HG03558 (cell line): Measurements from ENCODE around the gene MAGI2.

Experiments used
- ATAC-seq: cut with Tn5 transposase; IDR thresholded peaks from one replicate; pipeline ENCODE4 v1.9.1; 2021; ENCODE audit warnings: moderate number of reproducible peaks; ENCODE audit not compliant: unreplicated experiment; ENCODE audit errors: extremely low read depth

The MAGI2 gene

DNA sequence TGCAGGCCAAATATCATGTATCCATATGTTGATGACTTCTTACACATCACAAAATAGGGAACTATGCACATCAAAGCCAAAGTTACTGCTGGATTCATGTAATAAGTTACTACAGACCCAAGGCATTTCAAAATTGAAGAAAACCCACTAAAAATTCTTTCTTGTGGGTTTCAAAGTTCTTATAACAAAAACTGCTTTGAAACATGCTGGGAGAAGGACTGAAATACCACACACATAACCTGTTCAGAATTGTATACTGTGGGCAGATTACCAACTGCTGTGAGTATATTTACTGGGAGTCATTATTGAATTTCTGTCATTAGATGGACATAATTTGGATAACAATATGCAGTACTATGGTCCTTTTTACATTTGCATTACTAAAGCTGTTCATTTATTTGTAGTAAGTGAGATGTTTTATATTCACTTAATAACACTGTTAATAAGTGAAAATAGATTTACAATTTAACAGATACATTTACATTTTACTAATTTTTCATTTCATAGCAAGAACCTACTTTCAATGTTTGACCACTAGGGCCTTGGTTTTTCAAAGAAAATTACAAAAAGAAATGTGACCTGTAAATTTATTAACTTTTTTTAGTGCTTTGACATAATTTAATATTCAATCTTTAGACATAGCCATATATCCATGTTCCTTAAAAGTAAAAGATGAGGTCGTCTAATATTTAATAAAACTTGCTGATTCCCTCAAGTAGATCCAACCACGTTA lies 132.6 kb downstream of the MAGI2 start:
- no peak for ATAC-seq

DNA sequence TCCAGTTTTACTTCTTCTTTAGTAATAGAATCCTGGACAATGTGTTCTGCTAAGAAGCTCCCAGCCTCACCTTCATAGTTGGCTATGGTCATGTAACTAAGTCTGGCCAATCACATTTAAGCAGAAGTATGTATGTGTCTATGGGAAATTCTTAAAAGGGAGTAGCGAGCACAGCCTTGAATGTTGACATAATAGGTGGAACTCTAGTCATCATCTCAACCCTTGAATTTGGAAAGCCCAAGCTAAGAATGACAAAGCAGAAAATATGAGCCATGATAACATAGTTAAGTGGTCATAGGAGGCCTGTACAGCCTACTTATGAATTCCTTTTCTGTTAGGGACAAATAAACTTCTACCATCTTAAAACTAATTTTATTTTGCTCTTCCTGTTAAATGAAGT lies 134.1 kb downstream of the MAGI2 start:
- ATAC-seq, result no peak

DNA sequence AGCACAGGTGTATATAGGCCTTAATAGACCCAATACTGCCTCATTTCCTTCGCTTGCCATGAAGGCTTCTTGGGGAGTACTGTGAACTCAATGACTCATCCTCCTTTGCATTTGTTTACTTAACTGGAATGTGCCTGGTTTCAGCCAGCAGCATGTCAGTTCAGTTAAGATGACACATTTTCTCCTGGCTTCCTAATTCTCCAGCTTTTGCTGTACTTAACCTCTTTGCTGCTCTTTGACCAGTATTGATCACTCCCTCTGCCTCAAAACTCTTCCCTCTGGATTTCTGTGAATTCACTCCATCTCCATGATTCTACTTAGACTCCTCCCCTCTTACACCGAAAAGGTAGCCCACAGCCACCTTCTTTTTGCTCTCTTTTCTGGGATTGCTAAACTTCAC lies 135.7 kb downstream of the MAGI2 start:
- ATAC-seq, result no peak

DNA sequence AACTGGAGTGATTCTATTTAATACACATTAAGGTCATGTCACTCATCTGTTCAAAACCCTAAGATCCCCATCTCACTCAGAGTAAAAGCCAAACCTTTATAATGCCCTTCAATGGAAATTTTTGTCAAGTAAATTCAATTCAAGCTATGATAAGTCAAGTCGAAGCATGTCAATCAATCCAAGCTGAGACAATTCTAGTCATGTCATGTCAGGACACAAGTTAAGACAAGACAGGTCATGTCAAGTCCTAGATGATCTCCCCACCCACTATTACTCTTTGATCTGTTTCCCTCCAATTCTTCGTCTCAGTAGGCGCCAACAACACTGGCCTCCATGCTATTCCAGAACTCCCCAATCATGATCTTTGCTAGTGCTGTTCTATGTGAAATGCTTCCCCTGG lies 141.4 kb downstream of the MAGI2 start:
- no peak for ATAC-seq

DNA sequence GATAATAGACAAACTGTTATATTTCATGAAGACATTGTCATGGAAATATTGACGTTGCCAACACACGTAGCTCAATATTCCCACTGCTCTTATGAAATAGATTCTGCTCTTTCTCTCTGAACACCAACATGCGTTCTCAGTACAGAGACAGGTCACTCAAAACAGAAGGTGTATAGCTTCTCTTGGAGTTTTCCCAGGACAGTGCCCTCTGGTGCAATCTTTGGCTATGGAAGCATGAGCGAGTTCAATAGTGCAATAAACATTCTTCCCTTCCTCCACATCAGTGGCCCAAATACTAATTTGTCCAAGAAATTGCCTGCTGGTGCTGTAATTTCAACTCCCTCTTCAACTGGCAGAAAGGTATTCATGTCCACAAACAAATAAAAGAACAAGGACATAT lies 145.3 kb downstream of the MAGI2 start:
- ATAC-seq, result no peak

DNA sequence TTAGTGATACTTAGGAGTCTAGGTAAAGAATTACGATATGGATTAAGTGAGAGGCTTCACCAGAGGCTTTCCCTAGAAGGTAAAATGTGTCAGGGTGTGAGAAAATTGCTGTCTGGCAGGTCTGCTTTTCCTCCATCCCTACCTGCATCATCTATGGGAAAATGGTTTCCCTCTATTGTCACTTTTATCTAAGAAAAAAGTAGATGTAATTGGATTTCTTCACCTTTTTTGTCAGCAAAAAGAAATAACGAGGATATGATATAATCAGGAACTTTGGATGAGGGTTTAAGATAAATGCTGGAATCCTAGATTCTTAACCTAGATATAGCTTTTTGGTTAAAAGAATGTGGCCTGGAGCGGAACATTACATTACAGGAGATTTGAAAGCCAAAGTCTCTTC lies 146.1 kb downstream of the MAGI2 start:
- no peak for ATAC-seq

DNA sequence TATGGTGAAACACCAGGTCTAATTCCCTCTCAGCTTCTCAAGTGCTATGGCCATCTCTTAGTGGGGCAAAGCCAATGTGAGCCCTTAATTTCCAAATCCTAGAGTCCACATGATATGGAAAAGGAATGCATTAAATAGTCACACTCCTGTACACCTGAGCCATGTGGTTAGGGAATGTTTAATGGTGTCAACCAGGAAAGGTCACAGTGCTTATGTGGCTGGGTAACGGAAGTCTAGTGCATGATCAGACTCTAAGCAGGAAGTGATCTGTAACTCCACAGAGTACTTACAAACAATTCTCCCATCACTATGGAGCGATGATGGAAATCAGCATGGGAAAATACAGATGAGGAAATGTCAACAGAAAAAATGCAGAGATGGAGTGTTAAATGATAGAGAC lies 148.8 kb downstream of the MAGI2 start:
- ATAC-seq, result no peak

DNA sequence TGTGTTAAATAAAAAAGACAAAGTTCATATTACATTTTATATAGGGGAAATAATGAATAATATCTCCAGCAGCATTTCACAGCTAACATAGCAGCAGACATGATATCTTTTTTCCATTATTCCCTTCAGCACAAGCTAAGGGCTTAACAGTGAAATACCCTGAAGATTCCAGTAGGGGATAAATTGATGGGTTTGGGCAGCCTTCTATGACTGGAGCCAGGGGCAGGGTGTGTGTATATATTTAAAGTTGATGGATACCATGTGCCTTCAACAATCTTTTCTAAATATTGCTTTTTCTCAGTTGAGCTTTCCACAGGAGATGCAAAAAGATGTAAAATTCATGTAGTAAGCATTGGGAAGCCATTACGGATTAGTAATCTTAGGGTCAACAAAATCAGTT lies 151.2 kb downstream of the MAGI2 start:
- ATAC-seq, result no peak

DNA sequence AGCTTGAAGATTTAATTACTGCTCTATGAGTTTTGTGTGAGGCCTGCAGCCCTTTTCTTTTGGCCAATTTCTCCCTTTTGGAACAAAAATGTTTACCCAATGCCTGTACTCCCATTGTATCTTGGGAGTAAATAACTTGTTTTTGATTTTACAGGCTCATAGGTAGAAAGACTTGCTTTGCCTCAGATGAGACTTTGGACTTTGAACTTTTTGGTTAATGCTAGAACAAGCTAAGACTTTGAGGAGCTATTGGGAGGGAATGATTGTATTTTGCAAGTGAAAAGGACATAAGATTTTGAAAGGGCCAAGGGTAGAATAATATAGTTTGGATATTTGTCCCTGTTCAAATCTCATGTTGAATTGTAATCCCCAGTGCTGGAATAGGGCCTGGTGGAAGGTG lies 152.0 kb downstream of the MAGI2 start:
- ATAC-seq, result no peak

DNA sequence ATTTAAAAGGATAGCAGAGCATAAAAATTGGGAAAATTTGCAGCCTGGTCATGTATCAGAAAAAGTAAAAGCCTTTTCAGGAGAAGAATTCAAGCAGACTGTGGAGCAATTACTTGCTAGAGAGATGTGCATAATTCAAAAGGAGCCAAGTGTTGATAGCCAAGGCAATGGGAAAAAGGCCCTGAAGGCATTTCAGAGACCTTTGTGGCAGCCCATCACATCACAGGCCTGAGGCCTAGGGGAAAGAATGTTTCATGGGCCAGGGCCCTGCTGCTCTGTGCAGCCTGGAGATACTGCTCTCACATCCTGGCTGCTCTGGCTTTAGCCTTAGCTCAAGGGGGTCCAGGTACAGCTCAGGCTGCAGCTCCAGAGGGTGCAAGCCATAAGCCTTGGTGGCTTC lies 152.9 kb downstream of the MAGI2 start:
- no peak for ATAC-seq

DNA sequence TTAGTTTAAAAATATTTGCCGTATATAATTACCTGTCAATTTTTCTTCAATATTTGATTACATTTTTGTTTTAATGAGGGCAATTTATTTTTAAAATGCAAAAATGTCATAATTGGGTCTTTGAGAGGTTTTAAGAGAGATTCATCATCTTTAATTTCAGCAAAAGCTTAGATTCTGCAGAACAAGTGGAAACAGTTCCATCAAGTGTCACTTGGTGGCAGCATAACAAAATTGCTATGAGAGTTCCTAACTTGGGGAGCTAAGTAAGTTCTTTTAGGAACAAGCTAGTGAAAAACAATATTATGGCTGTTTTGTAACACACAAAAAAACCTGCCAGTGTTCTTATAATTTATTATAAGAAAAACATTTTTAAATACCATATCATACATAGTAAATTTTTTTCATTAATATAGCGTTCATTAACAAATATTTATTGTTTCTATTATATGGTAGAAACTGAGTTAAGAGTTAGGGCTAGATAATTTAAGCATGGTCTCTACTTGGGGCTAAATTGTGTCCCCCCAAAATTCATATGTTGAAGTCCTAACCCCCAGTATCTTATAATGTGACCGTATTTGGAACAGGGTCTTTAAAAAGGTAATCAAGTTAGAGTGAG lies 155.2 kb downstream of the MAGI2 start:
- ATAC-seq, result no peak

DNA sequence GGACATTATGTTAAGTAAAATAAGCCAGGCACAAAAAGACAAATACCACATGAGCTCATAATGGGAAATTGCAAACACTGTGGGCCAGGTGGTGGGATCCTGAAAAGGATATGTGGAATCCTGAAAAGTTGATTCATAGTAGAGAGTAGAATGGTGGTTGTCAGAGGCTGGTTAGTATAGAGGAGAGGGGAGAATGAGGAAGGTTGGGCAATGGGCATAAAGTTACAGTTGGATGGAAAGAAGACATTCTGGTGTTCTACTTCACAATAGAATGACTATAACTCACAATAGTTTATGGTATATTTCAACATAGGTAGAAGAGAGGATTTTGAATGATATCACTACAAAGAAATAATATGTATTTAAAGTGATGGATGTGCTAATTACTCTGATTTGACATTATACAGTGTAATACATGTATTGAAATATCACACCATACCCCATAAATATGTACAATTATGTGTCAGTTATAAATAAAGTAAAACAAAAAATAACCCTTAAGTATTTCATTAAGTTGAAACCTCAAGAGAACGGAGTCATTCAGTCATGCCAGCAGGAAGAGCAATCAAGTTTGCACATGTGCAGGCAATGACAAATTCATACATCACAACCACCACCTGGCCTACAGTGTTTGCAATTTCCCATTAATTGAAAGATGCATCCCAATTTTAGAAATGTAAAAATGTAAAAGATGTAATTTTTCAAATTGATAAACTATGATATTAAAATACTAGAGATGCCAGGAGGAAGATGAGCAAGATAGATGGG lies 156.7 kb downstream of the MAGI2 start:
- ATAC-seq, result no peak

DNA sequence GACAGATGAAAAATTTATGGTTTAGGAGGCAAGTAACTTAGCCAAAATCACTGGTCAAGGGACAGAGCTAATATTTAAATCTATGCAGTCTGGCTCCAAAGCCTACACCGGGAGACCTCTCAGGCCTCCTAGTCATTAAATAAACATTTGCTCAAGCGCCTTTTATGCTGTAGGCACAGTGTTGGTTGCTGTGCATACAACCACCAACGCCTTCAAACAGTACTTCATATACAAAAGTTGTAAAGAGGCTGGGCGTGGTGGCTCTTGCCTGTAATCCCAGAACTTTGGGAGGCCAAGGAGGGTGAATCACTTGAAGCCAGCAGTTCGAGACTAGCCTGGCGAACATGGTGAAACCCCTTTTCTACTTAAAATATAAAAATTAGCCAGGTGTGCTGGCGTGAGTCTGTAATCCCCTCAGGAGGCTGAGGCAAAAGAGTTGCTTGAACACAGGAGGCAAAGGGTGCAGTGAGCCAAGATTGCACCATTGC lies 159.8 kb downstream of the MAGI2 start:
- ATAC-seq, result no peak

DNA sequence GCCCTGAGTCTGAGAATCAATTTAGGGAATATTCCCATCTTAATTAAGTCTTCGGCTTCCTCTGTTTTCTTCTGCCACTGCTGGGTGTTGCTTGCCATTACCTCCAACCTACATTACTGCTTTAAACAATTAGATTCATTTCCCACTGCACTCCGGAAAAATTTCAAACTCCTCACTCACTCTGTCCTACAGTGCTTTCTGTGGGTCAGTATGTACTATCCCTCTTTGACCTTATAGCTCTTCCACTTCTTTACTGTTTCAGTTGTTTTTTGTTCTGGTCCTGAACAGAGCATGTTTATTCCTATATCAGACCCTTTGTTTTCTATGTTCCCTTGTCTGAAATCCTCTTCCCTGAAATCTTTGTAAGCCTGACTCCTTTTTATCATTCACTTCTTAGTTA lies 160.6 kb downstream of the MAGI2 start:
- ATAC-seq, result no peak

DNA sequence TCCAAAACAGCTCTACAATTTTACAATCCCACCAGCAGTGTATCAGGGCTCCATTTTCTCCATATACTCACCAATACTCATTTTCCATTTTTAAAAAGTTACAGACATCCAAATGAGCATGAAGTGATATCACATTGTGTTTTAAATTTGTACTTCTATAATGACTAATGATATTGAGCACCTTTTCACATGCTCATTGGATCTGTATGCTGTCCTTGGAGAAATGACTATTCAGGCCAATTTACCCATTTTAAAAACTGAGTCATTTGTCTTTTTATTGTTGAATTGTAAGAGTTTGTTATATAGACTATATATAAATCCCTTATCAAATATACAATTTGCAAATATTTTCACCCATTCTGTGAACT lies 162.0 kb downstream of the MAGI2 start:
- no peak for ATAC-seq

DNA sequence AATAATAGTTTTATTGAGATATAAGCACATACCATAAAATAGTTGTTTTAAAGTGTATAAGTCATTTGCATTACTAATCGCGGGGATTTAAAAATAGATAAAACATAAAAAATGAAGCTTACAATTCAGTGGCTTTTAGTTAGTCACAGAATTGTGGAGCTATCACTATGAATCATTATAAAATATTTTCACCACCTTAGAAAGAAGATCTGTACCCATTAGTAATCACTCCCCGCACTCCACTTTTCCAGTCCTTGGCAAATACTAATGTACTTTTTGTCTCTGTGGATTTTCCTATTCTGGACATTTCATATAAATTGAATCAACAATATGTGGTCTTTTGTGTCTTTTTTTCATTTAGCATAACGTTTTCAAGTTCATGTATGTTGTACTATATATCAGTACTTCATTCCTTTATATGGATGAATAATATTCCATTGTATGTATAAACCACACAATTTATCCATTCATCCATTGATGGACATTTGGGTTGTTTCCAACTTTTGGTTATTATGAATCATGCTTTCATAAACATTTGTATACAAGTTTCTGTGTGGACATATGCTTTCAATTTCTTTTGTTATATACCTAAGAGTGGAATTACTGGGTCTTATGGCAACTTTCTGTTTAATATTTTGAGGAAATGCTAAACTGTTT lies 162.5 kb downstream of the MAGI2 start:
- no peak for ATAC-seq

DNA sequence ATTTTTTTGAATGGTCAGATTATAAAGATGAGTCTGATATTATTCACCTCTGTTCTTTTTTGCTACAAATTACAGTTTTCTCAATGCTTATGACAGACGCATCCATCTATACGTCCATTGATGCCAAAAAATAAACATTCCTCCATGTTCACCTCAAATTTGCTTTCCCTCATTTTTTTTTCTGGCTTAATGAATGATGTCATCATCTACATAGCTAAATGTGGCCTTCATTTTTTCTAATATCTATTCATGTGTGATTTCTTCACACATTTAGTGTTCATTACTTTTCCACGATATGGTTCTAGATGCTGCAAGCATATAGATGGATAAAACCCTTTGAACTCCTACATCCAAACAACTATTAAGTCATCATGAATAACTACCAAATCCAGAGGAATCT lies 163.1 kb downstream of the MAGI2 start:
- no peak for ATAC-seq

DNA sequence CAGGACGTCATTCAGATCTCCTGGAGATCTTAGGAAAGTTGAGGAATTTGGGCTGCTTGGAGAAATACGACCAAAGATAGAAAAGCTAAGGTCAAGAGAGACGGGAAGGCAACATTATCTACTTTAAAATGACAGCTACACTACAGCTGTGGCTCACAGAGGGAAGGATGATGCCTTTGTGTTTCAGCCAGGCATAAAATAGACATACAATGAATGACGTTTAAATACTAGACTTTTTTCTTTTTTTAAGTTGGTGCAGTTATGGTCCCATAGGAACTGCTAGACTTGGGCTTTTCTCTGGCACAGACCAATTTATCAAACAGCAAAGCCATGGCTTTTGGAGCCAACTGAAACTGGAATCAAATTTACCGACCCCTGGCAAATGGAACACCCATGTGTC lies 164.8 kb downstream of the MAGI2 start:
- ATAC-seq, result no peak

DNA sequence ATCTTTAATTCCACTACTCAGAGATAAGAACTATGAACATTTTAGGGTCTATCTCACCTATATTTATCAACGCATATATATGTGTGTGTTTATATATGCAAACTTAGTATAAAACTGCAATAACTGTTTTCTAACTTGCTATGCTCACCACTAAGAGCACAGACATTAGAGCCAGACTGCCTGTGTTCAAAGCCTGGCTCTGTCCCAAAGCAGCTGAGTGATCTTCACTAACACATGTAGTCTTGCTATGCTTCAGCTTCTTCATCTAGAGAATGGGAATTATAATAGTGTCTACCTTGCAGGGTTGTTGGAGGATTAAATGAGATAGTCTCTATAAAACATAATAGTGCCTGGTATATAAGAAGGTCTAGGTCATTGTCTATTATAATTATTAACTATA lies 165.5 kb downstream of the MAGI2 start:
- ATAC-seq, result no peak

DNA sequence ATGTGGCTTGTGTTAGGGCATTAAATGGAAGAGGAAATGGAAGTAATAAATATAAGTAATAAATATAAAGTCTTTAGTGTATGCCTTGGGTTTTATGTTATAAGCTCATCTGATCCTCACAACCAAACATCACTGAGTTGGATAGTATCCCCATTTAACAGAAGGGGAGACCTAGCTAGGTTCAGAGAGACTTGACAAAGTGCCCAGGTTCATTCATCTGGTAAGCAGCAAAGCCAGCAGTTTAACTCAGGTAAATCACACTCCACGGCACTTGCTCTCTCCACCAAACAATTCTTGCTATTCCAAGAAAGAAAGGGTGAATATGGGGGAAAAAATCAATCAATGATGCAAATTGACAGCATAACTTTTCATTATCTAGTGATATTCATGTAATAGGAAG lies 167.3 kb downstream of the MAGI2 start:
- ATAC-seq, result no peak

DNA sequence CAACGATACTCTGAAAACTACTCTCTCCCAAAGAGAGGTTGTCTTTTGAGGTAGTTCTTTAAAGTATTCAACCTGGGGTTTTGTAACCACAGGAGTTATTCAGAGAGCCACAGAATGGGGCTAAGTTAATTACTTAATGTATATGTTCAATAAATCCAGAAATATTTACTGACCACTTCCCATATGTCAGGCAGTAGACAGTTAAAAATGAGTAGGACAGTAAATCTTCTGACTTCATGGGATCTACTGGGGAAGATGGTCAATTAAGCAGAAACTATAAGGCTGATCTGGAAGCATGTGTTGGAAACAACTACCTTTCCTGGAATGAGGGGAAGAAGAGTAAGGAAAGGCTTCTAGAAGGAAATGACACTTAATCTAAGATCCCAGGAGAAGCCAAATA lies 167.7 kb downstream of the MAGI2 start:
- ATAC-seq, result no peak
